ENCODE results near the gene TSPAN5. TPM values are rescaled to one million over a fixed set of nuclear protein-coding genes. Genes with fewer than 3 reads are reported as not detected.
A peak's percentile ranks its signal among the peaks of the same experiment; 100 is the strongest.

The TSPAN5 gene
- total and polyA plus RNA-seq, 11 donors = 1.0 to 10.2 (median 5.6) TPM

GRCh38 chr4:98491899-98492559 is 166.4 kb downstream of the TSPAN5 start:
- H3K36me3 ChIP-seq = no peaks in the 10 kb centered on the region
- peak overlapping the region in 1 of 12 donors; percentile 13 for H3K27ac ChIP-seq
- no peaks in the 10 kb centered on the region for H3K4me1 ChIP-seq
- no peaks in the 10 kb centered on the region for H3K9me3 ChIP-seq
- H3K27me3 ChIP-seq = no peaks in the 10 kb centered on the region
- ATAC-seq (no peak), DNase-seq (no peak)
- intact Hi-C loops (cut with DNase I) = no loop called here
- no peak overlapping the region for H3K4me3 ChIP-seq
- TF ChIP-seq POLR2A (IDR thresholded peaks at IDR 0.05) (no peak), CTCF (IDR thresholded peaks at IDR 0.05) (no peak)
- 95 to 98% (median 96%) methylated on average over 7 of the region's 7 CpGs for WGBS, 4 donors

- no peak for DNase-seq
- Histone ChIP-seq H3K27me3 (no peaks in the 10 kb centered on the region), H3K9me3 (no peaks in the 10 kb centered on the region), H3K4me1 (no peaks in the 10 kb centered on the region), H3K36me3 (no peaks in the 10 kb centered on the region), H3K27ac (no peak overlapping the region), H3K4me3 (no peak overlapping the region)
- intact Hi-C loops (cut with DNase I) = no loop called here
- TF ChIP-seq CTCF (IDR thresholded peaks at IDR 0.05) = no peak
- TF ChIP-seq POLR2A (IDR thresholded peaks at IDR 0.05) = no peak
- 95 to 99% (median 96%) methylated on average over 3 of the region's 3 CpGs for WGBS, 4 donors
- ATAC-seq = no peak
These were observed 168.2 kb downstream of the TSPAN5 start for GRCh38 chr4:98490251-98490650.

GRCh38 chr4:98485816-98486345 is 172.5 kb downstream of the TSPAN5 start:
- Histone ChIP-seq H3K36me3 (no peaks in the 10 kb centered on the region), H3K9me3 (no peaks in the 10 kb centered on the region), H3K4me3 (no peak overlapping the region), H3K27ac (no peak overlapping the region), H3K4me1 (no peaks in the 10 kb centered on the region), H3K27me3 (no peaks in the 10 kb centered on the region)
- WGBS, 4 donors = 92 to 95% (median 93%) methylated on average over 7 of the region's 7 CpGs
- intact Hi-C loops (cut with DNase I) = no loop called here
- no peak for ATAC-seq
- no peak for DNase-seq
- TF ChIP-seq POLR2A (IDR thresholded peaks at IDR 0.05) = no peak
- no peak for TF ChIP-seq CTCF (IDR thresholded peaks at IDR 0.05)

GRCh38 chr4:98484031-98484430 is 174.4 kb downstream of the TSPAN5 start:
- 71 to 88% (median 77%) methylated on average over 3 of the region's 3 CpGs for WGBS, 4 donors
- no peak for DNase-seq
- Histone ChIP-seq H3K9me3 (no peaks in the 10 kb centered on the region), H3K27me3 (no peaks in the 10 kb centered on the region), H3K36me3 (no peaks in the 10 kb centered on the region), H3K4me1 (no peaks in the 10 kb centered on the region), H3K27ac (no peak overlapping the region), H3K4me3 (no peak overlapping the region)
- TF ChIP-seq CTCF (IDR thresholded peaks at IDR 0.05) = no peak
- ATAC-seq = no peak
- intact Hi-C loops (cut with DNase I) = no loop called here

Measured in heart left ventricle (tissue), 16 donors.